HCT116 (cell line): ENCODE results near the gene GTF2IRD1. TPM values are rescaled to one million over a fixed set of nuclear protein-coding genes. Genes with fewer than 3 reads are reported as not detected.

Source experiments
- ATAC-seq: fragments of 200-7000 bp; cut with Tn5 transposase; 2 replicates; pipeline ENCODE4 v1.9.1; 2020; ENCODE audit warnings: mild to moderate bottlenecking, moderate library complexity
- BruUV-seq: library from RNA; stranded (reverse); fragments of 400-500 nt; replicated peaks from 2 replicates; lab custom pipeline; 2021; lab: Mats Ljungman, UMichigan
- CTCF ChIA-PET: fragments of 300-600 bp; sonication (Branson Sonifier 250); formaldehyde crosslinking; loops from one replicate; lab custom pipeline; 2021; ENCODE audit warnings: antibody characterized with exemption; lab: Charles Lee
- POLR2A ChIA-PET: fragments of 300-600, 350-600 bp; sonication (Branson Sonifier 250); formaldehyde crosslinking; loops from one replicate; lab custom pipeline; 2021; ENCODE audit warnings: antibody characterized with exemption; lab: Charles Lee
- RAD21 ChIA-PET, 2 experiments: fragments of 300-600 bp; sonication (Branson Sonifier 250); formaldehyde crosslinking; loops; one replicate each; lab custom pipeline; 2023; ENCODE audit warnings: low total read pairs in 2 of 2; ENCODE audit not compliant: uncharacterized antibody in 2 of 2, unreplicated experiment in 2 of 2, low non-redundant PET in 1 of 2; lab: Charles Lee
- DNase-seq: peaks from one replicate; pipeline ENCODE4 v3.0.0-alpha.2; 2010; ENCODE audit warnings: low read depth, low spot score
- H2AFZ ChIP-seq: fragments of 200-600 bp; shearing (Covaris generic), sonication (generic); 2 replicates; pipeline ENCODE4 v1.6.1; 2017; ENCODE audit warnings: low read depth, mixed run types, mixed read lengths, antibody characterized with exemption, low read length; ENCODE audit not compliant: poor library complexity, severe bottlenecking
- H3K27ac ChIP-seq: 2 replicates; pipeline ENCODE4 v1.5.1; 2012; ENCODE audit warnings: low read depth, low read length
- H3K27me3 ChIP-seq: fragments of 200-600 bp; sonication (generic); 2 replicates; pipeline ENCODE4 v1.6.1; 2016; ENCODE audit warnings: mixed run types, low read length, mixed read lengths; ENCODE audit not compliant: insufficient read depth
- H3K36me3 ChIP-seq, 2 experiments: fragments of 200-500 bp in 1 of 2; fragments of 200-600 bp in 1 of 2; sonication (Bioruptor generic) in 1 of 2; sonication (generic) in 1 of 2; 2 replicates each; pipeline versions ENCODE4 v1.5.1 to v1.6.1; 2014 to 2016; ENCODE audit warnings: low read length in 2 of 2, inconsistent platforms in 1 of 2, mixed read lengths in 1 of 2, mixed run types in 1 of 2; ENCODE audit not compliant: insufficient read depth in 2 of 2, control insufficient read depth in 1 of 2
- H3K4me1 ChIP-seq, 2 experiments: fragments of 200-600 bp in 1 of 2; sonication (generic) in 1 of 2; 2 replicates each; pipeline versions ENCODE4 v1.5.1 to v1.6.1; 2012 to 2017; ENCODE audit warnings: low read length in 2 of 2, inconsistent platforms in 1 of 2, mild to moderate bottlenecking in 1 of 2, mixed read lengths in 1 of 2, mixed run types in 1 of 2, moderate library complexity in 1 of 2; ENCODE audit not compliant: insufficient read depth in 2 of 2, control insufficient read depth in 1 of 2
- H3K4me2 ChIP-seq: fragments of 200-600 bp; sonication (generic); 2 replicates; pipeline ENCODE4 v1.6.1; 2017; ENCODE audit warnings: mixed run types, low read length, mixed read lengths
- H3K4me3 ChIP-seq, 2 experiments: fragments of 200-600 bp in 1 of 2; sonication (generic) in 1 of 2; replicated peaks in 1 of 2; 2 replicates each; pipeline ENCODE4 v1.5.1; 2011 to 2016; ENCODE audit warnings: low read length in 2 of 2, control low read depth in 1 of 2, low read depth in 1 of 2, mild to moderate bottlenecking in 1 of 2, mixed read lengths in 1 of 2, mixed run types in 1 of 2
- H3K79me2 ChIP-seq: fragments of 200-600 bp; sonication (generic); 2 replicates; pipeline ENCODE4 v1.6.1; 2017; ENCODE audit warnings: mild to moderate bottlenecking, mixed run types, low read length, moderate library complexity, mixed read lengths; ENCODE audit not compliant: insufficient read depth
- H3K9ac ChIP-seq: fragments of 200-600 bp; sonication (generic); 2 replicates; pipeline ENCODE4 v1.6.1; 2016; ENCODE audit warnings: low read length, mixed read lengths
- H3K9me2 ChIP-seq: fragments of 200-600 bp; sonication (generic), shearing (Covaris generic); 2 replicates; pipeline ENCODE4 v1.6.1; 2017; ENCODE audit warnings: mixed run types, mild to moderate bottlenecking, moderate library complexity; ENCODE audit not compliant: insufficient read depth
- H3K9me3 ChIP-seq, 2 experiments: fragments of 200-500 bp in 1 of 2; fragments of 200-600 bp in 1 of 2; sonication (Bioruptor generic) in 1 of 2; sonication (generic) in 1 of 2; 2 replicates each; pipeline ENCODE4 v1.6.1; 2014 to 2017; ENCODE audit warnings: low read length in 2 of 2, mixed read lengths in 2 of 2, inconsistent platforms in 1 of 2, low read depth in 1 of 2, mild to moderate bottlenecking in 1 of 2, mixed run types in 1 of 2, moderate library complexity in 1 of 2; ENCODE audit not compliant: control insufficient read depth in 1 of 2, insufficient read depth in 1 of 2
- H4K20me1 ChIP-seq: fragments of 200-600 bp; sonication (generic), shearing (Covaris generic); 2 replicates; pipeline ENCODE4 v1.6.1; 2017; ENCODE audit warnings: mixed run types, mild to moderate bottlenecking, moderate library complexity; ENCODE audit not compliant: insufficient read depth
- ATF3 ChIP-seq: IDR thresholded peaks from 2 replicates; pipeline ENCODE4 v1.6.1; 2012
- CTCF ChIP-seq, 3 experiments: fragments of 200-600 bp in 1 of 3; sonication (generic) in 1 of 3; IDR thresholded peaks in 2 of 3; conservative IDR thresholded peaks in 1 of 3; 2 replicates each; pipeline ENCODE4 v1.5.1; 2012 to 2017; ENCODE audit warnings: low read depth in 2 of 3, low read length in 2 of 3, antibody characterized with exemption in 1 of 3, borderline replicate concordance in 1 of 3, control low read depth in 1 of 3, mild to moderate bottlenecking in 1 of 3, mixed read lengths in 1 of 3, mixed run types in 1 of 3, moderate library complexity in 1 of 3; ENCODE audit not compliant: insufficient read depth in 1 of 3
- EGR1 ChIP-seq: IDR thresholded peaks from 2 replicates; pipeline ENCODE4 v1.6.1; 2012; ENCODE audit warnings: low read depth
- ELF1 ChIP-seq: IDR thresholded peaks from 2 replicates; pipeline ENCODE4 v1.6.1; 2012; ENCODE audit warnings: low read depth, borderline replicate concordance
- EZH2 ChIP-seq: fragments of 200-600 bp; sonication (generic); IDR thresholded peaks from 2 replicates; pipeline ENCODE4 v1.6.1; 2017; ENCODE audit warnings: antibody characterized with exemption, mixed run types
- EZH2phosphoT487 ChIP-seq: fragments of 200-600 bp; IDR thresholded peaks from 2 replicates; pipeline ENCODE4 v1.6.1; 2018; ENCODE audit warnings: antibody characterized with exemption, borderline replicate concordance
- POLR2AphosphoS5 ChIP-seq: IDR thresholded peaks from 2 replicates; pipeline ENCODE4 v1.6.1; 2011; ENCODE audit warnings: mild to moderate bottlenecking, low read depth, low read length, moderate library complexity
- REST ChIP-seq: IDR thresholded peaks from 2 replicates; pipeline ENCODE4 v1.6.1; 2012; ENCODE audit warnings: low read depth
- SP1 ChIP-seq: IDR thresholded peaks from 2 replicates; pipeline ENCODE4 v1.6.1; 2012; ENCODE audit warnings: low read depth
- SRF ChIP-seq: IDR thresholded peaks from 2 replicates; pipeline ENCODE4 v1.6.1; 2012; ENCODE audit warnings: low read depth
- intact Hi-C: fragments of 100-400 bp; cut with micrococcal nuclease; formaldehyde crosslinking; loops from 2 replicates; pipeline ENCODE4 v1.10.0; 2022
- total RNA-seq: library from RNA; stranded (reverse); gene quantifications from one replicate; pipeline ENCODE4 v1.2.1, GENCODE V29; 2021; ENCODE audit not compliant: unreplicated experiment

GTF2IRD1 gene
- total RNA-seq, 1 experiment from 2014 or later, result 34.5 TPM

- no peak for ATAC-seq
- BruUV-seq, result no TSS peak
- Histone ChIP-seq H2AFZ (no peak overlapping the region), H3K9ac (no peak overlapping the region), H3K4me1 (peaks cover 61 to 63% of the 10 kb centered on the region in 2 experiments), H3K27ac (no peak overlapping the region), H4K20me1 (no peaks in the 10 kb centered on the region), H3K4me2 (no peak overlapping the region), H3K9me3 (no peaks in the 10 kb centered on the region), H3K4me3 (no peak overlapping the region)
- POLR2A ChIA-PET, result no interaction called here
- DNase-seq, result no peak
- no peak for TF ChIP-seq ELF1
- no peak for TF ChIP-seq ATF3
- no peak for TF ChIP-seq EZH2
- no peak for TF ChIP-seq SRF
- TF ChIP-seq SP1, result no peak
- no peak for TF ChIP-seq POLR2AphosphoS5
- TF ChIP-seq EZH2phosphoT487, result no peak
- no peak for TF ChIP-seq REST
- TF ChIP-seq EGR1, result no peak
- no peak for TF ChIP-seq CTCF (IDR thresholded peaks at IDR 0.05 in 2 of 3, conservative IDR thresholded peaks at IDR 0.05 in 1 of 3; ENCODE audit: borderline replicate concordance in 1 of 3, insufficient read depth in 1 of 3, low read depth in 2 of 3, low read length in 2 of 3)
- TF ChIP-seq, all 23 proteins: peak for 0
- no peaks in the 10 kb centered on the region for H3K27me3 ChIP-seq
- intact Hi-C loops, result no loop called here
- no peaks in the 10 kb centered on the region for H3K79me2 ChIP-seq
- no peaks in the 10 kb centered on the region for H3K9me2 ChIP-seq
- ChIA-PET CTCF (interaction anchor here (1.6 kb wide), 1 partner anchor 17 kb away, joined by 4 read pairs; no protein-coding TSS in a partner anchor), RAD21 (no interaction called here)
- no peaks in the 10 kb centered on the region for H3K36me3 ChIP-seq
These were observed 129.9 kb downstream of the GTF2IRD1 start for GRCh38 chr7:74583630-74584029.
